ENCODE data around the gene TSFM. TPM values are rescaled to one million over a fixed set of nuclear protein-coding genes. Genes with fewer than 3 reads are reported as not detected.

The TSFM gene
- total RNA-seq, 1 experiment from 2014 or later = 73.7 TPM

GRCh38 chr12:57823131-57823907 is 40.7 kb downstream of the TSFM start:
- in situ Hi-C loops (cut with HindIII; ENCODE audit: low sequenced_read_pairs) = no loop called here
- DNase-seq (ENCODE audit: low spot score) = no peak

- in situ Hi-C loops (cut with HindIII; ENCODE audit: low sequenced_read_pairs) = no loop called here
- no peak for DNase-seq (ENCODE audit: low spot score)
These were observed 41.5 kb downstream of the TSFM start for GRCh38 chr12:57823908-57824640.

- no peak for DNase-seq (ENCODE audit: low spot score)
- in situ Hi-C loops (cut with HindIII; ENCODE audit: low sequenced_read_pairs) = no loop called here
These were observed 42.9 kb downstream of the TSFM start for GRCh38 chr12:57825451-57825850.

- in situ Hi-C loops (cut with HindIII; ENCODE audit: low sequenced_read_pairs) = no loop called here
- no peak for DNase-seq (ENCODE audit: low spot score)
These were observed 43.8 kb downstream of the TSFM start for GRCh38 chr12:57826400-57826799.

GRCh38 chr12:57826966-57827365 is 44.4 kb downstream of the TSFM start:
- DNase-seq (ENCODE audit: low spot score) = no peak
- in situ Hi-C loops (cut with HindIII; ENCODE audit: low sequenced_read_pairs) = no loop called here

DNA sequence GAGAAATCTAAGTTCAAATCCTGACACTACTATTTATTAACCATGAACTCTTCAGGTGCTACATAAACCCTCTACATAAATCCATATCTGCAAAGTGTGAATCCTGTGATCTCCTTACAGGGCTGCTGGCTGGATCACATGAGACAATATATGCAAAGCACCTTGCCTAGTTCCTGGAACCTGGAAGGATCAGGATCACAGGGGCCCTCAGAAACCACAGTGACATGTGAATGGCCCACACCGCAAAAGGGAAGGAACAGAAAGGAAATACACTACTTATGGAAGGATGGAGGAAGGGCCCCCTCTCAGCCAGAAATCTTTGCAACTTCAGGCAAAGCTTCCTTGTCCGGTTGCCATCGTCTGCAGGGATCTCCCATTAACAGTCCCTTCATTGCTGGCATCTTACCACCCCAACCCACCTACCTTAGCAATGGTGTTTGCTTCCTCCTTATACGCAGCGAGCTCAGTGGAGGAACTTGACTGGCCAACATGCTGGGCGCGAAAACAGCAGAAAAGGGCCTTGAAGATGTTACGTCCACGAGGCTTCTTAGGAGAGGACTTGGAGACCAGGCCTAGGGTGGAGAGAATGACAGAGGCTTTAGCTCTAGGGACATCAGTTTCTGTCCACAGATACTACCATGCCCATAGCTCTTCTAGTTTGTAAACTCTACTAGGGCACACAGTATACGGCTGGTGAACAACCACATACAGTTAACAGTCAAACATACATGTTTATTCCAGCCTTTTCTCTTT is 46.6 kb downstream of the TSFM start:
- DNase-seq (ENCODE audit: low spot score) = peak; percentile 7
- in situ Hi-C loops (cut with HindIII; ENCODE audit: low sequenced_read_pairs) = no loop called here

- in situ Hi-C loops (cut with HindIII; ENCODE audit: low sequenced_read_pairs) = no loop called here
- no peak for DNase-seq (ENCODE audit: low spot score)
These were observed 47.8 kb downstream of the TSFM start for GRCh38 chr12:57830393-57830792.

- in situ Hi-C loops (cut with HindIII; ENCODE audit: low sequenced_read_pairs) = no loop called here
- no peak for DNase-seq (ENCODE audit: low spot score)
These were observed 50.4 kb downstream of the TSFM start for GRCh38 chr12:57832966-57833365.

DNA sequence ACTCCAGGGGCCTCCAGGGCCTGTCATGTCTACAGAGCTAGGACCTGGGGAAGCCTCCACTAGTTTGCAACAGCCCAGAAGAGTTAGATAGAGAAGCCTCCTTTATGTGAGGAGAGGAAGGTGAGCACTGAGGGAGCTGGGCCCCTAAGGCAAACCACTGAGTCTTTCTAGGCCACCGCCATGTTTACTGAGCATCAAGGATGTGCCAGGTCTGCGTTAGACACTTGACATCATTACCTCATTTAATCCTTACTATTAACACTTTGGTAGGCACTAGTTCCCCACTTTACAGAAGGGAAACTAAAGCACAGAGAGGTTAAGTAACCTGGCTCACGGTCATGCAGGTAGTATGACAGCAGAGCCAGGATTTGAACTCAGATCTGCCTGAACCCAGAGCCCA is 51.1 kb downstream of the TSFM start:
- in situ Hi-C loops (cut with HindIII; ENCODE audit: low sequenced_read_pairs) = no loop called here
- DNase-seq (ENCODE audit: low spot score) = no peak

- DNase-seq (ENCODE audit: low spot score) = no peak
- in situ Hi-C loops (cut with HindIII; ENCODE audit: low sequenced_read_pairs) = no loop called here
These were observed 51.7 kb downstream of the TSFM start for GRCh38 chr12:57834086-57834876.

GRCh38 chr12:57835366-57836288 is 53.0 kb downstream of the TSFM start:
- in situ Hi-C loops (cut with HindIII; ENCODE audit: low sequenced_read_pairs) = no loop called here
- DNase-seq (ENCODE audit: low spot score) = no peak

DNA sequence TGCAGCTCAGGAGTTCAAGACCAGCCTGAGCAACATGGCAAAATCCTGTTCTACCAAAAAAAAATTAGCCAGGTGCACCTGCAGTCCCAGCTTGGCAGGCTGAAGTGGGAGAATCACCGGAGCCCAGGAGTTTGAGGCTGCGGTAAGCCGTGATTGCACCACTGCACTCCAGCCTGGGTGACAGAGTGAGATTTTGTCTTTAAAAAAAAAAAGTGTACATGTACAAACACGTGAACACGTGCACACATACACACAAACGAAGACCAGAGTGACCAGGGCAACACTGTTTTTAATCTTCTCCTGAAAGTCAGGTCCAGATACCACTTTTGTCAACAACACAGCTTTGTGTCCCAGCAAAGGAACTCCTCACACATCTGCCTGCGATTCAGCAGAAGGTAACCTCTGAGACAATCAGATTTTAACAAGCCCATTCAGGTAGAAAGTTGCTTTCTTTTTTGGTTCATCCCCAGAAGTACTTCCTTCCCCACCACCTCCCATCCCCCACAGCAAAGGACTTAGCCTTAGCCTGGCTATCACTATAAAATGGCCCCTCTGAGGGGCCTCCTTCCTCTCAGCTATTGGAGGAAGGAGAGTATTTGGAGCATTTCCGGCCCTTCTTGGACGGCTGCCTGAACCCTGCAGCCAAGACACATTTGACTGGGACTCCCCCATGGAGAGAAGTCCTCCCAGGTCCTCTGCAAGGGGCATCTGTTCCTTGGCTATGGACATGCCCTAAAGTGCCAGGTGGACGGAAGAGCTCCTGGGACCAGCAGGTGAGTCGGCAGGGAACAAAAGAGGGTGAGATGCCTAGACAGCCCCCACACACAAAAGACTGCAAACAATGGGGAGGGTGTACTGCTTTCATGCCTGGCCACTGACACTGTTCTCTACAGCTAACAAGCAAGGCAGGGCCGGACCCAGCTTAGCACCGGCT is 54.1 kb downstream of the TSFM start:
- in situ Hi-C loops (cut with HindIII; ENCODE audit: low sequenced_read_pairs) = no loop called here
- DNase-seq (ENCODE audit: low spot score) = peak; percentile 99

GRCh38 chr12:57837864-57838562 is 55.4 kb downstream of the TSFM start:
- in situ Hi-C loops (cut with HindIII; ENCODE audit: low sequenced_read_pairs) = no loop called here
- no peak for DNase-seq (ENCODE audit: low spot score)

DNA sequence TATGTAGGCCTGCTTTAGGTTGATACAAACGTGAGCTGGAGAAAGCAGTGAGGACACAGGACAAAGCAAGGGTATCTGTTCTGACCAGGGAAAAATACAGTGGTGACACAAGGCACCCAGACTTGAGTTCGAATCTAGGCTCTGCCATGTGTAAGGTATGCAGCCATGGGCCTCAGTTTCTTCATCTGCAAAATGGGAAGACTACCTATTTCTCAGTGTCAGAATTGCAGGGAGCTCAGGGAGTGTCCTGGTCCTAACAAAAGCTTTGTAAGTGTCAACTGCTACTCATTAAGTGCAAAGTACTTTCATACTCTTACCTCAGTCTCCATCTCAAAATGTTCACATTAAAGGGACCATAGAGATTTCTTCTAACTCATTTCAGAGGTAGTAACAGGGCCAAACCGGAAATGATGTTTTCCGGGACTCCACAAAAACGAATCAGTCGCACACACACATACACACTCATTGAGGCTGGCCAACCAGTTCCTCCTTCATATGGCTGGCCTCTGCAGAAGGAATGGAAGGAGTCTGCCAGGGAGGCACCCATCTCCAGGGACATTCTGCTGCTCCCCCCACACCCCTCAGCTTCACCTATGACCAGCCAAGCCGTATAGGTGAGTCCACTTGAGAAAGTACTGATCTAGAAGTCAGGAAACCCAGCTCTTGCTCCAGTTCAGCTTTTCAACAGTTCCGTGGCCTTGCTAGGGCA is 56.2 kb downstream of the TSFM start:
- no peak for DNase-seq (ENCODE audit: low spot score)

DNA sequence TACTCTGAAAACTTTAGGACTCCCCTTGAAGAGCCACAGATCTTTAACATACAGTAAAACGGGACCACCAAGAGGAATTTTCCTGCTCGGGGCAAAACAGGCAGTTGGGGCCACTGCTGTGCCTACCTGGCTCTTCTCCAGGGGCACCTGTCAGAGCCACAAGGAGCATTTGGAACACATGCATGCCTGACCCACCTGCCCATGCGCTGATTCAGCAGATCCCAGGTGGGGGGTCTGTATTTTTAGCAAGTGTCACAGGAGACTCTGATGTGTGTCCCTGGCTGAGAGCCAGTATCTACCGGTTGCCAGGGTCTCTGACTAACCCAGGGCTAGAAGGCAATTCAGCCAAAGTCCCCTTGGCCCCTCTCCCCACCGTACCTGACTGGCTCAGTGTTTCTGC is 57.4 kb downstream of the TSFM start:
- in situ Hi-C loops (cut with HindIII; ENCODE audit: low sequenced_read_pairs) = no loop called here
- DNase-seq (ENCODE audit: low spot score) = peak; percentile 90

More for the DNA sequence above, 56.2 kb downstream of the TSFM start:
- in situ Hi-C loops (cut with HindIII; ENCODE audit: low sequenced_read_pairs) = no loop called here

DNA sequence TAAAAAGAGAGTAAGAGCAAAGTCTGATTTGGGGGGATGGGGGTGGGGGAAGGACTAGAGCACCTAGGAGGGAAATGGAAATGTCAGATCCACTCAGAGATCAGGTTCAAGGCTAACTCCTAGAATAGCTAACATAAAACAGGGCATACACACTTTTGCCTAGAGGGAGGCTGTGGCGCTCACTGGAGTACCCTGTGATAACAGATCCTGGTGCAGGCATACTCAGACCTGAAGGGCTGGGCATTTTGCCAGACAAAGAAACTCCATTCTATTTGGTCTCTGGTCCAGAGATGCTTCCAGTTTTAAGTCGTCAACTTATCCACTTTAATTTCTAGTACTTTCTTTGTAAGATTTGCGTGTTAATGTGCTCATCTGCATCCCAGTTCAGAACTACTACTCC is 58.1 kb downstream of the TSFM start:
- peak; percentile 56 for DNase-seq (ENCODE audit: low spot score)
- in situ Hi-C loops (cut with HindIII; ENCODE audit: low sequenced_read_pairs) = no loop called here
